Ovary (tissue), 9 donors: ENCODE data around the gene AGPAT2. TPM values are rescaled to one million over a fixed set of nuclear protein-coding genes. Genes with fewer than 3 reads are reported as not detected.

Experiments
- DNase-seq, 5 donors: peaks; one replicate each; pipeline ENCODE4 v3.0.0-alpha.2; 2019 to 2020
- H3K27ac ChIP-seq, 2 donors: fragments of 200-600 bp; one replicate each; pipeline versions ENCODE4 v1.5.1 to v1.8.0; 2019 to 2022
- H3K27me3 ChIP-seq: fragments of 200-600 bp; one replicate; pipeline ENCODE4 v1.8.0; 2022
- H3K36me3 ChIP-seq: fragments of 200-600 bp; sonication (generic); one replicate; pipeline ENCODE4 v1.5.1; 2019
- H3K4me1 ChIP-seq: one replicate; pipeline ENCODE4 v1.8.1; 2013; ENCODE audit warnings: mild to moderate bottlenecking, moderate library complexity; ENCODE audit not compliant: insufficient read depth
- H3K4me3 ChIP-seq: fragments of 200-600 bp; sonication (generic); one replicate; pipeline ENCODE4 v1.5.1; 2017
- H3K9me3 ChIP-seq, 2 donors: fragments of 200-600 bp in 1 of 2; sonication (generic) in 1 of 2; one replicate each; pipeline versions ENCODE4 v1.5.1 to v1.8.1; 2013 to 2019; ENCODE audit warnings: mild to moderate bottlenecking in 1 of 2, moderate library complexity in 1 of 2
- CTCF ChIP-seq, 3 donors: fragments of 450-650 bp in 2 of 3; fragments of 200-600 bp in 1 of 3; IDR thresholded peaks; one replicate each; pipeline versions ENCODE4 v1.5.1 to v1.8.0; 2016 to 2022; ENCODE audit warnings: antibody characterized with exemption in 3 of 3, mild to moderate bottlenecking in 1 of 3
- EP300 ChIP-seq: sonication (generic); formaldehyde crosslinking; IDR thresholded peaks from one replicate; pipeline ENCODE4 v1.6.1; 2017; ENCODE audit warnings: antibody characterized with exemption
- POLR2A ChIP-seq: fragments of 450-650 bp; IDR thresholded peaks from one replicate; pipeline ENCODE4 v1.6.1; 2017; ENCODE audit warnings: antibody characterized with exemption, mild to moderate bottlenecking, moderate library complexity
- WGBS, 3 donors: extraction: QIAGEN DNeasy Blood & Tissue Kit in 1 of 3; methylation state at CpG; one replicate each; pipeline versions ENCODE4 v1.1.5 to v1.1.7; 2013 to 2017; 5-methylcytosine and 5-hydroxymethylcytosine counted together
- intact Hi-C, 4 donors: fragments of 100-400 bp; cut with DNase I; formaldehyde crosslinking; loops; one replicate each; pipeline versions ENCODE4 v1.11.0 to v1.15.1; 2022 to 2023
- polyA plus RNA-seq, 2 donors: library from polyadenylated mRNA; stranded (reverse); fragments of 200-250 nt in 1 of 2; fragments of 350-450 nt in 1 of 2; fragmentation: Illumina TruSeq in 1 of 2; extraction: RNeasy Lipid Tissue Mini Kit (QIAGEN cat#74804) in 1 of 2; gene quantifications; one replicate each; pipeline ENCODE4 v1.2.3, GENCODE V29; 2013 to 2014
- total RNA-seq, 7 donors: library from RNA; depleted of rRNA in 2 of 7; stranded (reverse); fragments of >200 nt in 2 of 7; fragmentation: NEBNext Ultra II Directional in 3 of 7; extraction: Animal tissue kit (Norgen Biotek cat#: 25700) in 3 of 7; gene quantifications; one replicate each; pipeline versions ENCODE4 v1.1.0 to v1.2.4, GENCODE V29; 2016 to 2023
- donor health status: DM: no; HTN: no; CAD: no; lungs with moderate emphysema.
- donor health status: DM: no; HTN: no; CAD: no.
- donor health status: Bipolar disorder and iron deficiency.
- donor health status: DM: yes; HTN: yes; CAD: no.
- donor health status: DM: no; HTN: no; CAD: no.
- donor health status: DM: yes; HTN: yes; CAD: no.

Gene AGPAT2
- total and polyA plus RNA-seq, 9 donors, result 6.1 to 40.9 (median 23.9) TPM

GRCh38 chr9:136687721-136688223 lies 515 bp upstream of the AGPAT2 start:
- Histone ChIP-seq H3K36me3 (no peaks in the 10 kb centered on the region), H3K27me3 (no peaks in the 10 kb centered on the region), H3K4me1 (no peaks in the 10 kb centered on the region), H3K9me3 (no peaks in the 10 kb centered on the region), H3K27ac (no peak overlapping the region), H3K4me3 (peak overlapping the region; percentile 57)
- DNase-seq, result peak in 3 of 5 donors; percentile 31 to 61 (median 60)
- TF ChIP-seq CTCF (IDR thresholded peaks at IDR 0.05), result no peak
- TF ChIP-seq POLR2A, result no peak
- no peak for TF ChIP-seq EP300
- WGBS, 3 donors, result 26 to 52% (median 32%) methylated on average over 3 to 37 of the region's 37 CpGs
- intact Hi-C loops, result no loop called here

- no peak overlapping the region for H3K27ac ChIP-seq
- no peaks in the 10 kb centered on the region for H3K9me3 ChIP-seq
- no peak for DNase-seq
- no peaks in the 10 kb centered on the region for H3K4me1 ChIP-seq
- intact Hi-C loops, result no loop called here
- H3K36me3 ChIP-seq, result no peaks in the 10 kb centered on the region
- TF ChIP-seq POLR2A (no peak), EP300 (no peak), CTCF (IDR thresholded peaks at IDR 0.05) (no peak)
- peak overlapping the region; percentile 57 for H3K4me3 ChIP-seq
- 1 to 5% (median 3%) methylated on average over 10 to 20 of the region's 20 CpGs for WGBS, 3 donors
- H3K27me3 ChIP-seq, result no peaks in the 10 kb centered on the region
Measured at GRCh38 chr9:136686534-136686793, 793 bp downstream of the AGPAT2 start.

- Histone ChIP-seq H3K27me3 (no peaks in the 10 kb centered on the region), H3K4me1 (no peaks in the 10 kb centered on the region), H3K27ac (no peak overlapping the region), H3K36me3 (no peaks in the 10 kb centered on the region), H3K9me3 (no peaks in the 10 kb centered on the region), H3K4me3 (peak overlapping the region; percentile 57)
- peak in 2 of 5 donors; percentile 57 to 58 for DNase-seq
- TF ChIP-seq CTCF (IDR thresholded peaks at IDR 0.05) (no peak), EP300 (no peak), POLR2A (no peak)
- 21 to 48% (median 44%) methylated on average over 11 to 19 of the region's 19 CpGs for WGBS, 3 donors
- intact Hi-C loops, result no loop called here
Measured at GRCh38 chr9:136685790-136686533, 1.3 kb downstream of the AGPAT2 start.

GRCh38 chr9:136685216-136685615 lies 2.0 kb downstream of the AGPAT2 start:
- Histone ChIP-seq H3K4me1 (no peaks in the 10 kb centered on the region), H3K4me3 (no peak overlapping the region)
- intact Hi-C loops, result no loop called here

More at GRCh38 chr9:136685216-136685615, 2.0 kb downstream of the AGPAT2 start:
- 86 to 92% (median 88%) methylated on average over 7 of the region's 7 CpGs for WGBS, 3 donors
- H3K36me3 ChIP-seq, result no peaks in the 10 kb centered on the region
- no peak for DNase-seq
- H3K27ac ChIP-seq, result no peak overlapping the region
- no peaks in the 10 kb centered on the region for H3K27me3 ChIP-seq
- TF ChIP-seq POLR2A (no peak), EP300 (no peak), CTCF (IDR thresholded peaks at IDR 0.05) (no peak)
- H3K9me3 ChIP-seq, result no peaks in the 10 kb centered on the region
